HG02973 (cell line): ENCODE data around the gene RORC.

ENCODE experiments used
- ATAC-seq: cut with Tn5 transposase; IDR thresholded peaks from one replicate; pipeline ENCODE4 v1.9.1; 2021; ENCODE audit warnings: moderate library complexity; ENCODE audit not compliant: unreplicated experiment

The RORC gene

DNA sequence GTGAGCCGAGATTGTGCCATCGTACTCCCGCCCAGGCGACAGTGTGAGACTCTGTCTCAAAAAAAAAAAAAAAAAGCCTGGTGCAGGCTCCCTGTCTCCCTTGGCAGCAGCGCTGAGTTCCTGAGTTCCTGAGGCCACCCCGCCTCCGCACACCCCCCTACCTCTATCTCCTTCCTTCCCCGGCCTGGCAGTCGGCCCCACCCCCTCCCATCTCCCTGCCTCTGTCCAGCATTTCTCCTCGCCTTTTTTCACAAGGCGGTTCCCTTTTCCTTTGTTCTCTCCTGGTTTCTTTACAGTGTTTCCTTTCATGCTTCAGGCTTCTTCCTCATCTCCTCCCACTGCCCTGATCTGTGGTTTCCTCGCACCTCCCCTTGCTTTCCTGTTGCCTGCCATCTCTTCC, 2.7 kb downstream of the RORC start:
- no peak for ATAC-seq

DNA sequence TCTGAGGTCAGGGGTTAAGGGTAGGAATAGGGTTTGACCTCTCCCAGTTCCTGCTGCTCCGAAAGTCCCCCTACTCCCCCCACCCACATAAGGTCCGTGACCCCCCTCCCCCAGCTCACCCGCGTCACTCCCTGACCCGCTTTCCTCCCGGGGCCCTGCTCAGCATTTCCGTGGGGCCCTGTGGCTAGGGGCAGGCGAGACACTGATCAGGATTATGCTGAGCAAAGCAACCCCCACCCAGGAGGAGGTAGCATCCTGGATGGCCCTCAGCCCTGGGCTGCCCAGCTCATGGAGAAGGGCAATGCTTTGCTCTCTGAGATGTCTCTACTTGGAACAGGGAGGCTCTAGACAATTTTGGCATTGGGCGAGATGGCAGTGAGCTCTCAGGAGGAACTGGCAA, 3.7 kb downstream of the RORC start:
- no peak for ATAC-seq

DNA sequence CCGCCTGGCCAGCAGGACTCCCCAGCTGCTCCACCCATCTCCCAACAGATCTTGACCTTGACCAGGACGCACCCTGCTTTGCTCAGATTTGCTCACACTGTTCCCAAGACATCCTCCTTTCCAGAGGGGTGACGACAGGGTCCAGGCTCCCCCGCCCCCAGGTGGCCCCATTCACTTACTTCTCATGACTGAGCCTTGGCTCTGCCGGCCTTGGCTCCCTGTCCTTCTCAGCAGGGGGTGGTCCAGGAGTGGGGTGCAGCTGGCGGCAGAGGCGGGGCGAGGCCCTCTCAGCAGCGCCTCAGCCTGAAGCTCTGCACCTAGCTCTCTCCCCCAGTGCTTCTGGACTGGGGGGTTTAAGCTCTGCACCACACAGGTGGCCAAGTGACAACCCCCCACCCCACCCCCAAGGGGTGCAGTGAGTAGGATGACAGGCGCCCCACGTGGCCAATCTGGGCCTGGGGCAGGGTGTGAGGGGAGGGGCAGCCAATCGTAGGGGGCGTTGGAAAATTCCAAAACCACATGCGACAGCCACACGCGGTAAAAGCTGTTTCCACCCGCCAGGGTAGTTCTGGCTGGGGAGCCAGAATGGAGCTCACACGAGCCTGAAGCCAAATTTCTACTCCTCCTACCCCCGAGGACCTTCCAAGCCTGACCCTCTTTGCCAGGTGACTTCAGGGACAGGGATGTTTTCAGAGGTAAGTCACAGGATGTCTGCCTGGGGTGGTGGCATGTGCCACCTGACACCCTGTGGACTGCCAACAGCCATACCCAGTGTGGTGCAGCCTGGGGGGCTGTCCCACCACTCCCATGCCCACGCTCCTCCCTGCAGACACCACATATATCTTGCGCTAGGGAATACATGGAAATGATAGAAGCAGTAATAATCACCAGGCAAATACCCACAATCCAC, 5.6 kb downstream of the RORC start:
- ATAC-seq = no peak

DNA sequence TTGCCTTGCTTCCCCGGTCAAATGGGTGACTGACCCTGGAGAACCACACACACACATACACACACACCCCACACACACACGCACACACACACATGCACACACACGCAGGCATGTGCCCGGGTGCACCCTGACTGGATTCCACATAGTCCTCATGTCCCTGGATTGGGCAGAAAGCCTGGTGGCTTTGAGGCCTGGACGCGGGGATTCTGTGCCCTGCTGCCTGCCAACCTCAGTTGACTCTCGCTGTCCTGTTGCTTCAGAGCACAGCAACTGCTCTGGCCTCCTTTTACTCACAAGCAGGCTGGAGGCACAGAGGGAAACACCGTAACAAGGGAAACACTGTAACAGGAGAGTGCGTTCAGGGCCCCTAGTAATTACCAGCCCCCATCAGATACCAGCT, 6.4 kb downstream of the RORC start:
- no peak for ATAC-seq

DNA sequence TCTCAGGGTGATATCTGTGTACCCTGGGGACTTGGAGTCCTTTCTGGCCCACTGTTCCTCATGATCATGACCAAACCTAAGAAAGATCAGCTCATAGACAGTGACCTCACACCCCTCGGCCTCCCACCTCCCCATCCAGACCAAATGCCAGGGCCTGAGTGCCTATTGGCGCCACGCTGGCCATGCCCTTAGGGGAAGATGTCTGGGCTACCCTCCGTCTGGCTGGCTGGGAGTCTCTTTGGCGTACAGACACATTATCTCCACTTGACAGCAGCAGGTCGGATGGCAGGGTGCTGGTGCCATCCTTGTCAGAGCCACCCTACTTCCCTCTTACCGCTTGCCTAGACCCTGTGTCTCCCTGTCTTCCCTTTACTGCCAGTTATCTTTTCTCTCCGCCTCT, 8.4 kb downstream of the RORC start:
- no peak for ATAC-seq

DNA sequence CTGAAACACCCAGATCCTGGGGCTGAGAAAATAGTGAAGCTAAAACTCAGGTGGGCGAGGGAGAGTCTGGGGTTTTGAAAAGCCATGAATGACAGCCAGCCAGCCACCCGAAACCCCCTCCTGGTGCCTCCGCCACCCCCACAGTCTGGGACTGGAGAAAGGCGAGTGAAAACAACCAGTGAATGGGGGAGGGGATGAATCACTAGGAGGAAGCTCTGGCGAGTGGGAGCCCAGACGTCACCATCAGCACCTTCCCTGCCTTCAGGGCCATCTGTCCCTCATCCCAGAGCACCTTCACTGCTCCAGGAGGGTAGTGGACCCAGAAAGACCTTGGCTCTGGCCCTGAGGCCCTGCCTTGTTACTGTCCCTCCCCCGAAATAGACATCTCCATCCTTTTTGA, 9.2 kb downstream of the RORC start:
- ATAC-seq = no peak

DNA sequence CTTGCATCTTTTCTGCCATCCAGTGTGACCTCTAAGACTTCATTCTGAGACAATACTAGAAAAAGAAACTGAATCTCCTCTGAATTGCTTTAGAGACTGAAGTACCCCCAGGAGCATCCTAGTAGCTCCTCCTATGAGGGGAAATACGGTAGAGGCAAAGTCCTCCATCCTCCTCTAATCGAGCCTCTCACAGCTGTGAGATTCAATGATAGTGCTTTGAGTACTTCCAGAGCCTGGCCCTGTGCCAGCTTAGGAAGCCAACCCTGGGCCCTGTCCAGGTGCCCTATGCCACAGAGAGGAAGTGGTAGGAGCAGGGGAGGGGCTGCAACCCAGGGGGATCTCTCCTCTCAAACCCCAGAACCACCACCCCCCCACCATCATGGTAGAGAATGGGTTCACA, 10.7 kb downstream of the RORC start:
- ATAC-seq = no peak

DNA sequence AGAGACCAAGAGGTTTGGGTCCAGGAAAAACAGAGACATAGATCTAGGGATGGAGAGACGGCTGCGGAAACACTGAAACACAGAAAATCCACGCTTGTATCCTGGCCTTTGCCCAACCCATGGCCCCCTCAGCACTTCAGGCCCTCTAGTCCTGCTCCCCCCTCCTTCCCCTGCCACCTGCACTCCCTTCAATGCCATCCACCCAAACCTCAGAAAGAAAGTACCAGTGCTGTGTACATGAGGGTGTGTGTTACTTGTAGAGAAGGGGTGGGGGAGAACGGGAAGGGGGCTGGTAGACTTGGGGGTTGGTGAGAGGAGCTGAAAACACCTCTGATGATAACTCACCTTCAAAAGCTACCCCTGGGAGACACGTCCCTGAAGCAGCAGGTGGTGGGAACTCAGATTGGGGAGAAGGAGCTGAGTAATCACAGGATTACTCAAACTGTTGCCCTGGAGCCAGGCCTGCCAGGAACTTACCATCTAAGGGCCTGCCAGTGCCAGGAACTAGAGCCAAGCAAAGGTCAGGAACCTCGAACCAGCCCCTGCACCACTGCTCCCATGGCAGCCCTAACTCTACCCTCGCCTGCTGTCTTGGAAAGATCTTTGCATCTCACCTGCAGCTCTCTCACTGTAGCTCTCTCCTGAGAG, 11.5 kb downstream of the RORC start:
- no peak for ATAC-seq

- no peak for ATAC-seq
Observed at GRCh38 chr1:151819227-151819835, 12.3 kb downstream of the RORC start.

DNA sequence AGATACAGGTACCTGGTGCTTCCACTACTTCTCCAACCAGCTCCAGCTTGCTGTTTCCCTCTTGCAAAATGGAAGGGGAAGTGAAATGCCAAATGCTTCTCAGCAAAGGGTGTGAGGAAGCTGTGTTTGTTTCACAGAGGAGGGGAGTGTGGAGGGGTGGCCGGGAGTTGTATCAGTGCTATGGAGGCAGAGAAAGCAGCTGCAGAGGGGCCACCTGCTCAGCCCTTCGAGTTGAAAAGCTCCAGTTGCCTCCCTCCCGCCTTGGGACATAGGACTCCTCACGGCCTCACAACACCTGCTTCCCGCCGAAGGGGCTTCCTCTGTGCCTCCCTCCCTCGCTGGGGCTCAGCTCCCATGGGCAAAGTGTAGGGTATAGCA, 14.3 kb downstream of the RORC start:
- no peak for ATAC-seq

DNA sequence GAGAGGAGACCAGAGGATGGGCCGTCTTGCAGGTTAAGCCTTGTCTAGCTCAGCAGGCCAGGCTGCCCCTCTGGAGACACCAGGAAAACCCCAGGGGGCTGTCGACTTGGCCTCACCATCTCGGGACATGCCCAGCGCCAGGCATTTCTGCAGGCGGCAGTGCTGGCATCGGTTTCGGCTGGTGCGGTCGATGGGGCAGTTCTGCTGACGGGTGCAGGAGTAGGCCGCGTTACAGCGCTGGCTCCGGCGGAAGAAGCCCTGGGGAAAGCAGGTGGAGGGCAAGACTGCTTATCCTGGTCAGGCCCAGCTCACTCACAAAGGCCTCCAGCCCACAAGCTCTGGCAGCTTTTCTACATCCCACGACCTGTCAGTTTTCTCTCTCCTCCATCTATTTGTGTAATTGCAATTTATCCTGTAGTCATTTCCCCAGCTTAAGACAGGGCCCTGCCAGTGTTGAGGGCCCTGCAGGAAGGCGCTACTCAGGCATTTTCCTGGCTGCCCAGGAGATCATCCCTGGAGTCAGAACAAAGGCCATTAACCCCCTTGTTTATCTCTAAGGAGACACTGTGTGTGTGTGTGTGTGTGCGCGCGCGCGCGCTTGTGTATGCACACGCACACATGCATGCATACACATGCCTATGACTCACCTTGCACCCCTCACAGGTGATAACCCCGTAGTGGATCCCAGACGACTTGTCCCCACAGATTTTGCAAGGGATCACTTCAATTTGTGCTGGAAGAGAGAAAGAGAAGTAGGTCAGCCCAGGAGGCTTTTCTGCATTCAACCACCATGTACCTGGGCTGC, 14.9 kb downstream of the RORC start:
- ATAC-seq = no peak

DNA sequence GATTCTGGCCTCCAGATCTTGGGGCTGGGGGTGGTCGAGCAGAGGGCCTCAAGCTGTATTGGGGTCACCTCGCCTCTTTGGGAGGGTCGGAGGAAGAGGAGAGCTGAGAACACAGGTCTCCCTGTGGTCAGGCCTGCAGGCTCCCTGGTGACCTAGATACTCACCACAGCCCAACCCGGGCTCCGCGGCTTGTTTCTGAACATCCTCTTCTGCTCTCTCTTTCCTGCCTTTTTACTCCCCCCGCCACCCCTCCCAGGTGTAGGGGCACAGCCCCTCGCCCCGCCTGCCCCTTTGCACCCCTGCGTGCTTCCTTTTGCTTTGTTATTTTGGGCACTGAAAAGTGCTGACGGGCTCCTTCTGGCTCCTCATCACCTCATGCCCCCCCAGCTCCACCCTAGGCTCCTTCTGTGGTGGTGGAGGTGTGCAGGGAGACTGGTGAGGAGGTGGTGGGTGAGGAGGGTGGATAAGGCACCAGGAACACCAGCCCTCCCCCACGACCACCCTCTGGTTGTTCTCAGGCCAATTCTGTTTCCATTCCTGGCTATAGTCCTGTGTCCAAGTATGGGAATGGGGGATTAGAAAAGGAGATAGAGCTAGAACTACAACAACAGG, 15.8 kb downstream of the RORC start:
- no peak for ATAC-seq

GRCh38 chr1:151814971-151815545, 16.5 kb downstream of the RORC start:
- ATAC-seq = no peak

- no peak for ATAC-seq
Observed at GRCh38 chr1:151814426-151814825, 17.2 kb downstream of the RORC start.

GRCh38 chr1:151813271-151813977, 18.2 kb downstream of the RORC start:
- ATAC-seq = no peak

- no peak for ATAC-seq
Observed at GRCh38 chr1:151811181-151811580, 20.4 kb downstream of the RORC start.

- no peak for ATAC-seq
Observed at GRCh38 chr1:151809985-151810556, 21.5 kb downstream of the RORC start.

GRCh38 chr1:151809290-151809984, 22.2 kb downstream of the RORC start:
- no peak for ATAC-seq

GRCh38 chr1:151807766-151808165, 23.8 kb downstream of the RORC start:
- no peak for ATAC-seq
